ENCODE results near the gene FANCI.

The FANCI gene

DNA sequence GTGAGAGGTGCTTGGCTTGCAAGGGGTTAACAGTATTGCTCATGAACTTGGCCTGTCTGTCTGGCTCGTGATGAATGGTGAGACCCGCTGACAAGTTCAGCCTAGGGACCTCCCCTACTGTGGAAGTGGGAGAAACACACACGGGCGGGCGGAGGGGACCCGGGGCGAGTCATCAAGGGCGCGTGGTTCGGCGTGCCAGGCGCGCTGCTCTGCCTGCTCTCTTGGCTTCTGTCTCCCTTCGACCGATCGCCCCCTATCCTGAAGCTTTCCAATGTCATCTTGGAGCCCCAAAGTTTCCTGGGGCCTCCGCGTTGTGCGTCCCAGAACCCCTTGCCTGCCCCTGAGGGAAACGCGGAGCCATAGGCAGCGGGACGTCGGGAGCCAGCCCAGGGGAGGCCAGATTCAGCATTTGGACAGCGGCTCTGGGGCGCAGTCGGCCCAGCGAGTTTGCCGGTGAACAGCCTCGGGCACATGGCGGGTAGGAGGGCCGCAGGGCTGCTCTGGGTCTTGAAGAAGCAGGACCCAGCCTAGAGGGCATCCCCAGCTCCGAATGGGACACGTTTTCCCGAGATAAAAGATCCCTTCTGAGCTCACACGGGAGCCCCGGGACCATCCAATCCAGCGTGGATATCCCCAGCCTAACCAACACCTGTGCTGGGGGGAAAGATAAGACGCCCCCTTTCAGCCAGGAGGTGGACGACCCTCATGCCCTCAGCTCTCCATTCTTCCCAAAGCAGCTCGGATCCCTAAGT, 117.8 kb downstream of the FANCI start:
- peak; percentile 67 for DNase-seq

DNA sequence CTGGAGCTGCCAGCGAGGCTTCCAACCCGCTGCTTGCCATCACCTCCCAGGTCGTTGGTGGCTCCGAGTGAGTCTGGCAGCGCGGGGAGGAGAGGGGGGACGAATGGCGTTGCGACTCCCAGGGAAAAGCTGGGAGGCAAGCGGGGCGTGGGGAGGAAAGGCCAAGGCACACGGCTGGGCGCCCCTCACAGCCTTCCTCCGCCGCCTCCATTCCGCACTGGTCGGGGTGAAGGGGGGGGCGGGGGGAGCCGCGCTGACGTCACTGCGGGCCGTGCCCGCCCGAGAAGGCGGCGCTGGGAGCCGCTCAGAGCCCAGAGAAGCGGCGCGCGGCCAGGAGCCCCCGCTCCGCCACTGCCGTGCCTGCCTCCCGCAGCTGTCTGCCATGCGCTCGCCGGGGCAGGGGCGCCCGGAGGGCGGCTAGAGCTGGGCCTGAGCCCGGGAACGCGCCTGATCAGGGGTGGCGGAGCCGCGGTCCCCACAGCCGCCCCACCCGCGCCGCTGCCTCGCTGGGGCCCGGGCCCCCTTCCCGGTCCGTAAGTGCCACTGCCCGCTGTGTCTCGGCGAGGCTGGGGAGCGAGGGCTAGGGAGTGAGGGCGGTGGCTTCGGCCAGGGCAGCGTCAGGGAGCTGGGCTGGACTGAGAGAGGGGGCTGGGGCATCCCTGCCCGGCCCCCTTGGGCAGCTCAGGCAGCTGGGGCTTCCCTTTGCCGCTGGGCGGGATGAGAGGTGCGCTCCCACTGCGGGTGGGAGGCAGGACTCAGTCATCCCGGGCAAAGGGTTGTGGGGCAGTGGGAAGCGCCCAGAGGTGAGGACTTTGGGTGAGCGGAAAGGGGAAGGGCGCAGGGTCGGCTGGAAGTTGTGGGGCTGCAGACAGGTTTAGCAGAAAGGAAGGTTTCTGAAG, 118.7 kb downstream of the FANCI start:
- no peak for DNase-seq

DNA sequence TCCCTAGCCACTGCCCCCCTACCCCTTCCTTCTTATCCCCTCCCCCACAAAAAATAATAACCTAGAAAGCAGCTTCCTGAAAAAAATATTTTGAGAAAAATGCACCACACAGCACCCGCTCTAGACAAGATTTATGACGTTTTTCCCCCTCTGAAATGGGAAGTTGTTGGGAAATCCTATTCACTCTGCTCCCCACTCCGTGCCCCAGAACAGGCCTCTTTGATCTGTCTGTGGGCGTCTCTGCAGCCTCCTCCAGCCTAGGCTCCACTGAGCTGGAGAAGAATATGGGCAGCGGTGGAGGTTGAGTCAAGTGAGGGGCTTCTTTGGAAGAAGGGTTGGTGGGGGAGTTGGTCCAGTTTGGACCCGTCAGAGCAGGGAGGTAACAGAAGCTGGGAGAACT, 119.4 kb downstream of the FANCI start:
- no peak for DNase-seq

DNA sequence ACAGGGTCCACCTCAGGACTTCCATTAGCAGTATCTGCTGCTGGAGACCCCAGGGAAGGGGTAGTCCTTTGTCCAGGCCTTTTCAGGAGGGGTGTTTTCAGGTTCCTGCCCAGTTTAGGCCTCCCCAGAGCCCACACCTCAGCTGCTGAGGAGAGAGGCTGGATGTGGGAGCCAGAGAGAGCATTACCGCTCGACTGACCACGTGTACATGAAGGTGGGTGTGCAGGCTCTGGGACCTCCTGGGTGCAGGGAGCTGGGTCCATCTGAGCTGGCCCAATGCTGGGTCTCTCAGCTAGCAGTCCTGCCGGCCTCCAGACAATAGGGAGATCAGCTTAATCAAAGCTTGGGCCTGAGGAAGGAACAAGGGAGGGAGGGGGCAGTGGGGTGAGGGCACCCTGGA, 120.0 kb downstream of the FANCI start:
- DNase-seq, result no peak

DNA sequence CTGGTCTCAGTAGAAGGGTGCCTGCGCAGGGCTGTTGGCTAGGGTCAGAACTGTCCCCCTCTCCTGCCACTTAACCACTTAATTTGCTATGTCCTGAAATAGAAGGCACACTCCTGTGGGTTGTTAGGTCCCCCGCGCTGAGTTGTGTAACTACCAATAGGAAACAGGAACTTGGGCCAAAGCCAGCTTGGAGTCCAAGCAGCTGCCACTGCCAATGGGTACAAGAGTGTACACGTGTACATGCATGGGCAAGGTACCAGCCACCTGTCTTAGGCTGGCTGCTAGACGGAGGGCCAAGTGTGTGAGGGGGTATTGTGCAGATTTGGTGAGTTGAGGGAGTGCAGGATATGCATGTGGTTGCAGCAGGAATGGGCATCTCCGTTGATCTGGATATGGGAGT, 120.6 kb downstream of the FANCI start:
- DNase-seq, result no peak

DNA sequence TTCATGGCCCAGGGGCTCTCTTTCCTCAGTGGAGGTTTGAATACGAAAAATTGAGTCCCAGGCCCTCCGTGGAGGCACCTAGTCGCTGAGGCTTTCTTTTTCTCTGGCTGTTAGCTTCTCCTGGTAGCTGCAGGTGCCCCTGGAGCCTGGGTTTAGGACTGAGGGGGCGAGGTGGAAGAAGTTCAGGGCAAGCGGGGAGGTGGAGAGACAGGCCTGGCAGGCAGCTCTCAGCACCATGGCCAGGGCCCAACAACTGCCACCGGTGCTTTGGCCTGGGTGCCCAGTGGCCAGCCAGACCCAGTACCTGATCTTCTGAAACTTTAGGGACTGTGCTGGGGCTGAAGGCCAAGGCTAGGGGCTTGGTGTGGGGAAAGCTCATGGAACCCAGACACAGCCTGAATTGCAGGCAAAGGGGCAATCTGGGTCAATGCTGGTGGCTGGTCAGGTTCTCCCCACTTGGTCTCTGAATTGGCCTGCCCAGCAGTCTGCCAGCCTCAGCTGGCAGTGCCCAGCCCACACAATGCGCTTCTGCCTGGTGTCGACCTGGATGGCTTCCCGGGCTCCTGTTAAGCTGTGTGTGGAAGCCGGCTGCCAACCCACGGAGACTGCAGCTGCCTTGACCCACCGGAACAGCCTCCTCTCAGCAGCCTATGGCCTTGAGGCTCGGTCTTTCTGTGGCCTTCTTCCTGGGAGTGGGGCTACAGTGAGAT, 121.1 kb downstream of the FANCI start:
- no peak for DNase-seq

DNA sequence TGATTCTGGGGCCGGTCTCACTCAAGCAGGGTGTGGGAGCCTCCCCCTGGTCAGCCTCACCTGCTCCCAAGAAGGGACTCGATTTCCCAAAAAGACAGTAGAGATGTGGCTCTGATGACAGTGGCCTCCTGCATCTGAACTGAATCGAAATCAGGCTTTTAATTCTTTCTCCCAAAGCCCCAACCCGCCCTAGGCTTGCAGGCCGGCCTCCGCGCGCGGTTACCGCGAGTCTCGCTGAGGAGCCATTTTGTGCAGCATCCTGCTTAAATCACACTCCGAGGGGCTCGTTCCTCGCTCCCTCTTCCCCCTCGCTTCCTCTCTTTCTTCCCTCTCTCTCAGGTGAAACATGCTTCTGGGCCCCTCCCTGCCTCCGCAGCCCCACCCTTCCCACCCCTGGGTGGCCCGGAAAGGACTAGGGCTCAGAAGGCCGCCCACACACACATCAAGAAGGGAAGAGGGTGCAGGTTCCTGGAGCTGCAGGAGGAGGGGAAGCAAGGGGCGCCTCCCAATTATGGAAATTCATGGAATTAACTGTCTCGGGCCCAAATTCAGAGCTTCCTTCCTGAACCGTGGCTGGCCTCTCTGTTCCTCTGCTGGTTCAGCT, 121.8 kb downstream of the FANCI start:
- no peak for DNase-seq

All from right kidney (tissue), 1 donor.